Liver (tissue), 9 donors: ENCODE data around the gene LANCL1. TPM values are rescaled to one million over a fixed set of nuclear protein-coding genes. Genes with fewer than 3 reads are reported as not detected.

ENCODE experiments used
- DNase-seq: peaks from one replicate; pipeline ENCODE4 v3.0.0-alpha.2; 2017; ENCODE audit warnings: low spot score
- H3K27ac ChIP-seq, 2 donors: one replicate each; pipeline ENCODE4 v1.7.0; 2013; ENCODE audit warnings: inconsistent platforms in 2 of 2, low read length in 2 of 2, control low read depth in 1 of 2, low read depth in 1 of 2, mild to moderate bottlenecking in 1 of 2
- H3K27me3 ChIP-seq, 4 donors: one replicate each; pipeline versions ENCODE4 v1.6.1 to v1.7.0; 2013; ENCODE audit warnings: low read length in 3 of 4, inconsistent platforms in 1 of 4, mild to moderate bottlenecking in 1 of 4, moderate library complexity in 1 of 4; ENCODE audit not compliant: control insufficient read depth in 4 of 4, insufficient read depth in 4 of 4
- H3K36me3 ChIP-seq, 4 donors: one replicate each; pipeline versions ENCODE4 v1.6.1 to v1.7.0; 2013; ENCODE audit warnings: low read length in 3 of 4, mild to moderate bottlenecking in 3 of 4, low read depth in 1 of 4, moderate library complexity in 1 of 4; ENCODE audit not compliant: control insufficient read depth in 4 of 4, insufficient read depth in 3 of 4
- H3K4me1 ChIP-seq, 4 donors: one replicate each; pipeline versions ENCODE4 v1.6.1 to v1.7.0; 2013; ENCODE audit warnings: low read length in 3 of 4, mild to moderate bottlenecking in 3 of 4, moderate library complexity in 1 of 4; ENCODE audit not compliant: control insufficient read depth in 4 of 4, insufficient read depth in 4 of 4
- H3K4me3 ChIP-seq, 3 donors: one replicate each; pipeline versions ENCODE4 v1.6.1 to v1.7.0; 2013; ENCODE audit warnings: low read length in 3 of 3, control low read depth in 1 of 3, low read depth in 1 of 3, mild to moderate bottlenecking in 1 of 3
- H3K9ac ChIP-seq, 2 donors: one replicate each; pipeline ENCODE4 v1.7.0; 2013; ENCODE audit warnings: low read length in 2 of 2, mild to moderate bottlenecking in 2 of 2, moderate library complexity in 2 of 2, control low read depth in 1 of 2, low read depth in 1 of 2
- H3K9me3 ChIP-seq, 4 donors: one replicate each; pipeline versions ENCODE4 v1.6.1 to v1.7.0; 2013; ENCODE audit warnings: low read length in 3 of 4; ENCODE audit not compliant: control insufficient read depth in 4 of 4
- ATF3 ChIP-seq: IDR thresholded peaks from 2 replicates; pipeline ENCODE4 v1.6.1; 2016; ENCODE audit warnings: antibody characterized with exemption
- EGR1 ChIP-seq, 2 donors: IDR thresholded peaks; 2 replicates each; pipeline ENCODE4 v1.6.1; 2016 to 2018; ENCODE audit warnings: antibody characterized with exemption in 2 of 2, low read depth in 2 of 2
- FOXA1 ChIP-seq: IDR thresholded peaks from 2 replicates; pipeline ENCODE4 v1.6.1; 2016; ENCODE audit warnings: antibody characterized with exemption
- FOXA2 ChIP-seq: IDR thresholded peaks from 2 replicates; pipeline ENCODE4 v1.6.1; 2016; ENCODE audit warnings: antibody characterized with exemption
- GABPA ChIP-seq, 2 donors: IDR thresholded peaks in 1 of 2; conservative IDR thresholded peaks in 1 of 2; 2 replicates each; pipeline ENCODE4 v1.6.1; 2016; ENCODE audit warnings: antibody characterized with exemption in 2 of 2, mild to moderate bottlenecking in 1 of 2, moderate library complexity in 1 of 2
- HNF4A ChIP-seq, 2 donors: conservative IDR thresholded peaks; 2 replicates each; pipeline ENCODE4 v1.6.1; 2016; ENCODE audit warnings: antibody characterized with exemption in 2 of 2, mild to moderate bottlenecking in 2 of 2
- HNF4G ChIP-seq: IDR thresholded peaks from 2 replicates; pipeline ENCODE4 v1.6.1; 2016; ENCODE audit warnings: antibody characterized with exemption
- JUND ChIP-seq, 2 donors: IDR thresholded peaks; 2 replicates each; pipeline ENCODE4 v1.6.1; 2016; ENCODE audit warnings: antibody characterized with exemption in 2 of 2
- MAX ChIP-seq: IDR thresholded peaks from 2 replicates; pipeline ENCODE4 v1.6.1; 2016; ENCODE audit warnings: antibody characterized with exemption
- NR2F2 ChIP-seq: IDR thresholded peaks from 2 replicates; pipeline ENCODE4 v1.6.1; 2016; ENCODE audit warnings: antibody characterized with exemption
- RAD21 ChIP-seq, 2 donors: IDR thresholded peaks; 2 replicates each; pipeline ENCODE4 v1.6.1; 2016; ENCODE audit warnings: antibody characterized with exemption in 2 of 2, mild to moderate bottlenecking in 2 of 2
- RXRA ChIP-seq, 2 donors: IDR thresholded peaks; 2 replicates each; pipeline ENCODE4 v1.6.1; 2017 to 2018; ENCODE audit warnings: antibody characterized with exemption in 2 of 2, mild to moderate bottlenecking in 1 of 2
- SP1 ChIP-seq: IDR thresholded peaks from 2 replicates; pipeline ENCODE4 v1.6.1; 2018; ENCODE audit warnings: antibody characterized with exemption, mild to moderate bottlenecking
- TAF1 ChIP-seq: conservative IDR thresholded peaks from 2 replicates; pipeline ENCODE4 v1.6.1; 2016; ENCODE audit warnings: antibody characterized with exemption, mild to moderate bottlenecking
- YY1 ChIP-seq: IDR thresholded peaks from 2 replicates; pipeline ENCODE4 v1.6.1; 2016; ENCODE audit warnings: antibody characterized with exemption, mild to moderate bottlenecking
- ZBTB33 ChIP-seq: IDR thresholded peaks from 2 replicates; pipeline ENCODE4 v1.6.1; 2016; ENCODE audit warnings: antibody characterized with exemption
- WGBS: extraction: QIAGEN DNeasy Blood & Tissue Kit; methylation state at CpG from one replicate; pipeline ENCODE4 v1.1.7; 2013; 5-methylcytosine and 5-hydroxymethylcytosine counted together
- polyA plus RNA-seq, 2 donors: library from polyadenylated mRNA; stranded (reverse) in 1 of 2; unstranded in 1 of 2; fragments of 200-250 nt in 1 of 2; fragments of >200 nt in 1 of 2; fragmentation: Nextera tagmentation in 1 of 2; extraction: Ambion mirVana in 1 of 2; gene quantifications; one replicate each; pipeline versions ENCODE4 v1.2.1 to v1.2.3, GENCODE V29; 2013 to 2015
- total RNA-seq, 2 donors: library from RNA; depleted of rRNA; stranded (reverse); fragments of >200 nt; gene quantifications; one replicate each; pipeline ENCODE4 v1.2.3, GENCODE V29; 2014
- TF ChIP-seq, protein P1 (sequence below): IDR thresholded peaks from 2 replicates; pipeline ENCODE4 v1.6.1; 2016; ENCODE audit warnings: antibody characterized with exemption, mild to moderate bottlenecking
- TF ChIP-seq, protein P2 (sequence below): fragments of 150-350 bp; IDR thresholded peaks from 2 replicates; pipeline ENCODE4 v1.5.1; 2017; ENCODE audit warnings: improper control_type of control experiment, low read depth, low read length; ENCODE audit not compliant: missing input control
- donor health status: healthy.
- donor health status: healthy.
- donor health status: healthy.
- donor health status: healthy.
- donor health status: healthy.

Gene LANCL1
- total and polyA plus RNA-seq, 4 donors: 7.2 to 21.0 (median 12.1) TPM

DNA sequence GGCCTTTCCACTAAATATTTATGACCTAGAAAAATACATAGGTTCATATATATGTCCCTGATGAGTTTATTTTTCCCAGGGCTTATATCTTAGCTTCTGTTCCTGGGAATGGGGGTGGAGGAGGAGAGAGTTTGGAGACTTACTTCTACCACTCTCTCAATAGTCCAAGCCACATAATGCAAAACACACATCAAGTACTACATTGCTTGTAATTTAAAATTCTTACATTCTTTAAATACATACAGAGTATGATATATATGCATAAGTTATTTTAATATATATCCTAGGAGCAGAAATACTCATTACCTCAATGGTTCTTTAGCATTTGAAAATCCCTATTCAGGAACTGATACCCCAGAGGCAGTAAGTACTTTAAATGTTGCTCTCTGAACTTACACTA, 88.4 kb downstream of the LANCL1 start:
- H3K9ac ChIP-seq: no peak overlapping the region
- H3K4me3 ChIP-seq: no peak overlapping the region
- no peaks in the 10 kb centered on the region for H3K9me3 ChIP-seq
- H3K4me1 ChIP-seq: no peaks in the 10 kb centered on the region
- TF ChIP-seq RAD21 (IDR thresholded peaks at IDR 0.05): no peak
- no peak for TF ChIP-seq SP1
- TF ChIP-seq TAF1: no peak
- no peak for TF ChIP-seq FOXA2
- no peak for TF ChIP-seq MAX
- no peak for TF ChIP-seq RXRA (IDR thresholded peaks at IDR 0.05)
- TF ChIP-seq NR2F2: no peak
- peaks cover 0 to 5% (median 0%) of the 10 kb centered on the region in 4 donors for H3K27me3 ChIP-seq
- no peaks in the 10 kb centered on the region for H3K36me3 ChIP-seq
- DNase-seq: no peak
- no peak overlapping the region for H3K27ac ChIP-seq

DNA sequence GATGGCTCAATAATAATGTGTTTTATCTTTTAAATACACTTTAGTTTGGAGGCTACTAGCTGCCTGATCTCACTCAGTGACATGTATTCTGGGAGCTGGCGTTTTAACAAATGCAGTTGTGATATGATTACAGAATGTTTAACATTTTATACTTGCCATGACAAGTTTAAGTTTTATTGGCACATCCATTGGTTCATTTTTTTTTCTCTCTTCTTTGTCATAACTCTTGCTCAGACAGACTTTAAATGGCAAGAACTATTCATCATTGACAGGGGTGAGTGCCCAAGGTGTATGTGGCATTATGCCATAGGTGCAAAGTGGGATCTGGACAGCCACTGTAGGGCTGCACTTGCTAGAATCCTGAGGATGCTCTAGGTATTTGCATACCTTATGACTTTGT, 89.5 kb downstream of the LANCL1 start:
- H3K36me3 ChIP-seq: no peaks in the 10 kb centered on the region
- WGBS: 51% methylated on average over 1 of the region's 1 CpG
- no peak overlapping the region for H3K27ac ChIP-seq
- no peak overlapping the region for H3K9ac ChIP-seq
- H3K4me1 ChIP-seq: no peaks in the 10 kb centered on the region
- no peak overlapping the region for H3K4me3 ChIP-seq
- no peaks in the 10 kb centered on the region for H3K9me3 ChIP-seq
- peaks cover 0 to 5% (median 0%) of the 10 kb centered on the region in 4 donors for H3K27me3 ChIP-seq
- no peak for DNase-seq
- TF ChIP-seq FOXA2: no peak
- no peak for TF ChIP-seq NR2F2
- TF ChIP-seq GABPA (IDR thresholded peaks at IDR 0.05 in 1 of 2, conservative IDR thresholded peaks at IDR 0.05 in 1 of 2): no peak
- no peak for TF ChIP-seq SP1
- no peak for TF ChIP-seq TAF1
- no peak for TF ChIP-seq EGR1 (IDR thresholded peaks at IDR 0.05; ENCODE audit: low read depth in 2 of 2)
- TF ChIP-seq ATF3: no peak
- TF ChIP-seq YY1: no peak
- no peak for TF ChIP-seq MAX
- no peak for TF ChIP-seq HNF4A (conservative IDR thresholded peaks at IDR 0.05)
- no peak for TF ChIP-seq RXRA (IDR thresholded peaks at IDR 0.05)
- TF ChIP-seq HNF4G: no peak
- TF ChIP-seq RAD21 (IDR thresholded peaks at IDR 0.05): no peak
- no peak for TF ChIP-seq ZBTB33
- TF ChIP-seq FOXA1: no peak
- TF ChIP-seq JUND (IDR thresholded peaks at IDR 0.05): no peak
- TF ChIP-seq, protein P1, sequence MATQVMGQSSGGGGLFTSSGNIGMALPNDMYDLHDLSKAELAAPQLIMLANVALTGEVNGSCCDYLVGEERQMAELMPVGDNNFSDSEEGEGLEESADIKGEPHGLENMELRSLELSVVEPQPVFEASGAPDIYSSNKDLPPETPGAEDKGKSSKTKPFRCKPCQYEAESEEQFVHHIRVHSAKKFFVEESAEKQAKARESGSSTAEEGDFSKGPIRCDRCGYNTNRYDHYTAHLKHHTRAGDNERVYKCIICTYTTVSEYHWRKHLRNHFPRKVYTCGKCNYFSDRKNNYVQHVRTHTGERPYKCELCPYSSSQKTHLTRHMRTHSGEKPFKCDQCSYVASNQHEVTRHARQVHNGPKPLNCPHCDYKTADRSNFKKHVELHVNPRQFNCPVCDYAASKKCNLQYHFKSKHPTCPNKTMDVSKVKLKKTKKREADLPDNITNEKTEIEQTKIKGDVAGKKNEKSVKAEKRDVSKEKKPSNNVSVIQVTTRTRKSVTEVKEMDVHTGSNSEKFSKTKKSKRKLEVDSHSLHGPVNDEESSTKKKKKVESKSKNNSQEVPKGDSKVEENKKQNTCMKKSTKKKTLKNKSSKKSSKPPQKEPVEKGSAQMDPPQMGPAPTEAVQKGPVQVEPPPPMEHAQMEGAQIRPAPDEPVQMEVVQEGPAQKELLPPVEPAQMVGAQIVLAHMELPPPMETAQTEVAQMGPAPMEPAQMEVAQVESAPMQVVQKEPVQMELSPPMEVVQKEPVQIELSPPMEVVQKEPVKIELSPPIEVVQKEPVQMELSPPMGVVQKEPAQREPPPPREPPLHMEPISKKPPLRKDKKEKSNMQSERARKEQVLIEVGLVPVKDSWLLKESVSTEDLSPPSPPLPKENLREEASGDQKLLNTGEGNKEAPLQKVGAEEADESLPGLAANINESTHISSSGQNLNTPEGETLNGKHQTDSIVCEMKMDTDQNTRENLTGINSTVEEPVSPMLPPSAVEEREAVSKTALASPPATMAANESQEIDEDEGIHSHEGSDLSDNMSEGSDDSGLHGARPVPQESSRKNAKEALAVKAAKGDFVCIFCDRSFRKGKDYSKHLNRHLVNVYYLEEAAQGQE: no peak
- TF ChIP-seq, protein P2, sequence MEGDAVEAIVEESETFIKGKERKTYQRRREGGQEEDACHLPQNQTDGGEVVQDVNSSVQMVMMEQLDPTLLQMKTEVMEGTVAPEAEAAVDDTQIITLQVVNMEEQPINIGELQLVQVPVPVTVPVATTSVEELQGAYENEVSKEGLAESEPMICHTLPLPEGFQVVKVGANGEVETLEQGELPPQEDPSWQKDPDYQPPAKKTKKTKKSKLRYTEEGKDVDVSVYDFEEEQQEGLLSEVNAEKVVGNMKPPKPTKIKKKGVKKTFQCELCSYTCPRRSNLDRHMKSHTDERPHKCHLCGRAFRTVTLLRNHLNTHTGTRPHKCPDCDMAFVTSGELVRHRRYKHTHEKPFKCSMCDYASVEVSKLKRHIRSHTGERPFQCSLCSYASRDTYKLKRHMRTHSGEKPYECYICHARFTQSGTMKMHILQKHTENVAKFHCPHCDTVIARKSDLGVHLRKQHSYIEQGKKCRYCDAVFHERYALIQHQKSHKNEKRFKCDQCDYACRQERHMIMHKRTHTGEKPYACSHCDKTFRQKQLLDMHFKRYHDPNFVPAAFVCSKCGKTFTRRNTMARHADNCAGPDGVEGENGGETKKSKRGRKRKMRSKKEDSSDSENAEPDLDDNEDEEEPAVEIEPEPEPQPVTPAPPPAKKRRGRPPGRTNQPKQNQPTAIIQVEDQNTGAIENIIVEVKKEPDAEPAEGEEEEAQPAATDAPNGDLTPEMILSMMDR: no peak
